HG03442 (cell line): ENCODE results near the gene SLC25A21.
"Not testable (repeated sequence)": the region's sequence is repeated elsewhere in the genome, so short reads cannot be mapped to it uniquely, and the experiment has no call there.

Experiments used
- ATAC-seq: cut with Tn5 transposase; IDR thresholded peaks from one replicate; pipeline ENCODE4 v1.9.1; 2021; ENCODE audit warnings: mild to moderate bottlenecking, moderate library complexity; ENCODE audit not compliant: unreplicated experiment

SLC25A21 gene

GRCh38 chr14:37187294-37187693, 14.9 kb upstream of the SLC25A21 start:
- ATAC-seq, result no peak

GRCh38 chr14:37186865-37187264, 14.5 kb upstream of the SLC25A21 start:
- ATAC-seq, result no peak

GRCh38 chr14:37185670-37186069, 13.3 kb upstream of the SLC25A21 start:
- ATAC-seq, result no peak

GRCh38 chr14:37184520-37184919, 12.1 kb upstream of the SLC25A21 start:
- ATAC-seq, result not testable (repeated sequence)

GRCh38 chr14:37181441-37181840, 9.0 kb upstream of the SLC25A21 start:
- ATAC-seq, result no peak

- not testable (repeated sequence) for ATAC-seq
These were observed 8.5 kb upstream of the SLC25A21 start for GRCh38 chr14:37180886-37181285.

- no peak for ATAC-seq
These were observed 7.6 kb upstream of the SLC25A21 start for GRCh38 chr14:37179896-37180502.

GRCh38 chr14:37172936-37173614, 669 bp upstream of the SLC25A21 start:
- no peak for ATAC-seq

GRCh38 chr14:37171678-37172023, 755 bp downstream of the SLC25A21 start:
- no peak for ATAC-seq

GRCh38 chr14:37170993-37171392, 1.4 kb downstream of the SLC25A21 start:
- no peak for ATAC-seq

GRCh38 chr14:37170237-37170636, 2.2 kb downstream of the SLC25A21 start:
- no peak for ATAC-seq

- no peak for ATAC-seq
These were observed 3.7 kb downstream of the SLC25A21 start for GRCh38 chr14:37168721-37169120.

- ATAC-seq, result no peak
These were observed 5.0 kb downstream of the SLC25A21 start for GRCh38 chr14:37167151-37168047.

- no peak for ATAC-seq
These were observed 6.6 kb downstream of the SLC25A21 start for GRCh38 chr14:37165794-37166193.

GRCh38 chr14:37162307-37162706, 10.1 kb downstream of the SLC25A21 start:
- not testable (repeated sequence) for ATAC-seq

GRCh38 chr14:37157987-37158386, 14.4 kb downstream of the SLC25A21 start:
- ATAC-seq, result no peak

GRCh38 chr14:37153483-37153882, 18.9 kb downstream of the SLC25A21 start:
- ATAC-seq, result no peak

- ATAC-seq, result no peak
These were observed 19.4 kb downstream of the SLC25A21 start for GRCh38 chr14:37153005-37153404.

- peak; percentile 45 for ATAC-seq
These were observed 22.0 kb downstream of the SLC25A21 start for GRCh38 chr14:37150414-37150813.

- ATAC-seq, result no peak
These were observed 25.0 kb downstream of the SLC25A21 start for GRCh38 chr14:37147310-37147880.

GRCh38 chr14:37146438-37146837, 26.0 kb downstream of the SLC25A21 start:
- not testable (repeated sequence) for ATAC-seq
